Measurements from ENCODE around the gene PDE4B. TPM values are rescaled to one million over a fixed set of nuclear protein-coding genes. Genes with fewer than 3 reads are reported as not detected.

The PDE4B gene
- polyA plus RNA-seq, 2 of the 4 experiments (the other 2 are of a cell fraction), result 20.2 to 56.8 TPM

GRCh38 chr1:66291531-66291864 is 498.8 kb downstream of the PDE4B start (continued):
- TF ChIP-seq USF2 (IDR thresholded peaks at IDR 0.05) (no peak), HOXA7 (CRISPR knock-in tag; IDR thresholded peaks at IDR 0.05) (no peak), PHF8 (IDR thresholded peaks at IDR 0.05; ENCODE audit: borderline replicate concordance, low read depth) (no peak), FOSL2 (IDR thresholded peaks at IDR 0.05) (no peak), FOSL2 (CRISPR knock-in tag; IDR thresholded peaks at IDR 0.05) (peak; percentile 58; the same call in 1 of the 2 replicates), MAFK (IDR thresholded peaks at IDR 0.05; ENCODE audit: partially characterized antibody) (peak; percentile 68), SREBF2 (IDR thresholded peaks at IDR 0.05) (no peak), ZC3H11A (IDR thresholded peaks at IDR 0.05) (no peak), NFE2L2 (conservative IDR thresholded peaks at IDR 0.05; ENCODE audit: low read length) (no peak), BCL3 (IDR thresholded peaks at IDR 0.05) (0 out of 3 replicates have a peak, but pooled peaks have one; percentile 34), RNF2 (IDR thresholded peaks at IDR 0.05; ENCODE audit: borderline replicate concordance, low read depth) (no peak), ATOH8 (CRISPR knock-in tag; IDR thresholded peaks at IDR 0.05; ENCODE audit: low read depth) (no peak), SMC3 (IDR thresholded peaks at IDR 0.05) (0 out of 3 replicates have a peak, but pooled peaks have one; percentile 6), CEBPB (IDR thresholded peaks at IDR 0.05) (peak in 1 of 2 experiments; percentile 29; a peak in 1 of 4 replicates), HEYL (CRISPR knock-in tag; IDR thresholded peaks at IDR 0.05) (no peak), RAD21 (conservative IDR thresholded peaks at IDR 0.05 in 1 of 2, IDR thresholded peaks at IDR 0.05 in 1 of 2) (no peak), ZFP36 (IDR thresholded peaks at IDR 0.05; ENCODE audit: borderline replicate concordance, partially characterized antibody) (no peak), RCOR1 (IDR thresholded peaks at IDR 0.05; ENCODE audit: low read depth, low read length) (no peak), ZSCAN20 (CRISPR knock-in tag; IDR thresholded peaks at IDR 0.05) (no peak), JUNB (IDR thresholded peaks at IDR 0.05) (peak; percentile 27; the same call in 1 of the 2 replicates), CBX8 (IDR thresholded peaks at IDR 0.05) (no peak), E2F6 (IDR thresholded peaks at IDR 0.05; ENCODE audit: borderline replicate concordance, low read depth) (no peak), NR3C1 (IDR thresholded peaks at IDR 0.05) (no peak), KDM1A (IDR thresholded peaks at IDR 0.05; ENCODE audit: low read depth) (no peak), TFCP2L1 (CRISPR knock-in tag; IDR thresholded peaks at IDR 0.05) (no peak), EHF (CRISPR knock-in tag; IDR thresholded peaks at IDR 0.05) (no peak), RFX5 (IDR thresholded peaks at IDR 0.05) (no peak), CHD2 (IDR thresholded peaks at IDR 0.05; ENCODE audit: low read length, partially characterized antibody) (no peak), POLR2A (IDR thresholded peaks at IDR 0.05; ENCODE audit: low read length) (no peak), GATA3 (IDR thresholded peaks at IDR 0.05; ENCODE audit: borderline replicate concordance) (peak; percentile 45; the same call in 1 of the 2 replicates), JUN (IDR thresholded peaks at IDR 0.05) (peak in 1 of 2 experiments; percentile 35; a peak in 1 of 5 replicates), CBX2 (IDR thresholded peaks at IDR 0.05; ENCODE audit: borderline replicate concordance, low read depth) (no peak), POLR2AphosphoS2 (conservative IDR thresholded peaks at IDR 0.05; ENCODE audit: low read length) (no peak), CHD4 (IDR thresholded peaks at IDR 0.05; ENCODE audit: borderline replicate concordance) (no peak), BHLHE40 (IDR thresholded peaks at IDR 0.05; ENCODE audit: low read depth, low read length) (no peak), KDM5A (IDR thresholded peaks at IDR 0.05) (no peak), PBX3 (IDR thresholded peaks at IDR 0.05) (no peak)

All from A549 (cell line).